ENCODE data around the gene EIF1. TPM values are rescaled to one million over a fixed set of nuclear protein-coding genes. Genes with fewer than 3 reads are reported as not detected.

EIF1 gene
- total and polyA plus RNA-seq, 2 donors from 2014 or later = 842 to 1,166 TPM

- no peaks in the 10 kb centered on the region for H3K27me3 ChIP-seq (ENCODE audit: control insufficient read depth, insufficient read depth, low read length)
- H3K27ac ChIP-seq (ENCODE audit: low read depth in 2 of 2, low read length in 2 of 2) = peak overlapping the region; percentile 94
- peaks cover 0 to 47% (median 32%) of the 10 kb centered on the region in 3 donors for H3K4me1 ChIP-seq (ENCODE audit: control insufficient read depth in 2 of 3, insufficient read depth in 2 of 3, low read depth in 1 of 3, low read length in 3 of 3)
- FAIRE-seq = no peak
- DNase-seq = peak in 1 of 5 donors; percentile 73
- intact Hi-C loops (cut with DNase I) = no loop called here
- no peaks in the 10 kb centered on the region for H3K36me3 ChIP-seq (ENCODE audit: control insufficient read depth in 2 of 3, insufficient read depth in 3 of 3, low read length in 3 of 3)
- H3K4me3 ChIP-seq (ENCODE audit: low read length in 3 of 3) = no peak overlapping the region
- TF ChIP-seq CTCF (IDR thresholded peaks at IDR 0.05; ENCODE audit: borderline replicate concordance, extremely low read depth, insufficient read depth) = no peak
- no peak overlapping the region for H3K9ac ChIP-seq (ENCODE audit: low read length in 3 of 3)
- H3K9me3 ChIP-seq (ENCODE audit: control insufficient read depth in 2 of 3, insufficient read depth in 1 of 3, low read length in 3 of 3) = no peaks in the 10 kb centered on the region
Observed at GRCh38 chr17:41657176-41657754, 31.4 kb upstream of the EIF1 start.

GRCh38 chr17:41657936-41658335, 30.7 kb upstream of the EIF1 start:
- intact Hi-C loops (cut with DNase I) = no loop called here
- TF ChIP-seq CTCF (IDR thresholded peaks at IDR 0.05; ENCODE audit: borderline replicate concordance, extremely low read depth, insufficient read depth) = no peak
- Histone ChIP-seq H3K36me3 (ENCODE audit: control insufficient read depth in 2 of 3, insufficient read depth in 3 of 3, low read length in 3 of 3) (no peaks in the 10 kb centered on the region), H3K4me3 (ENCODE audit: low read length in 3 of 3) (no peak overlapping the region), H3K27me3 (ENCODE audit: control insufficient read depth, insufficient read depth, low read length) (no peaks in the 10 kb centered on the region), H3K9ac (ENCODE audit: low read length in 3 of 3) (no peak overlapping the region), H3K4me1 (ENCODE audit: control insufficient read depth in 2 of 3, insufficient read depth in 2 of 3, low read depth in 1 of 3, low read length in 3 of 3) (peaks cover 0 to 45% (median 28%) of the 10 kb centered on the region in 3 donors), H3K9me3 (ENCODE audit: control insufficient read depth in 2 of 3, insufficient read depth in 1 of 3, low read length in 3 of 3) (no peaks in the 10 kb centered on the region), H3K27ac (ENCODE audit: low read depth in 2 of 2, low read length in 2 of 2) (peak overlapping the region; percentile 94)
- FAIRE-seq (no peak), DNase-seq (peak in 1 of 5 donors; percentile 52)

GRCh38 chr17:41658846-41659245, 29.8 kb upstream of the EIF1 start:
- no peak for DNase-seq
- H3K4me3 ChIP-seq (ENCODE audit: low read length in 3 of 3) = no peak overlapping the region
- H3K9ac ChIP-seq (ENCODE audit: low read length in 3 of 3) = peak overlapping the region in 2 of 3 donors; percentile 16 to 24
- H3K27me3 ChIP-seq (ENCODE audit: control insufficient read depth, insufficient read depth, low read length) = no peaks in the 10 kb centered on the region
- intact Hi-C loops (cut with DNase I) = no loop called here
- peaks cover 0 to 42% (median 23%) of the 10 kb centered on the region in 3 donors for H3K4me1 ChIP-seq (ENCODE audit: control insufficient read depth in 2 of 3, insufficient read depth in 2 of 3, low read depth in 1 of 3, low read length in 3 of 3)
- H3K9me3 ChIP-seq (ENCODE audit: control insufficient read depth in 2 of 3, insufficient read depth in 1 of 3, low read length in 3 of 3) = no peaks in the 10 kb centered on the region
- H3K27ac ChIP-seq (ENCODE audit: low read depth in 2 of 2, low read length in 2 of 2) = peak overlapping the region; percentile 94
- no peak for TF ChIP-seq CTCF (IDR thresholded peaks at IDR 0.05; ENCODE audit: borderline replicate concordance, extremely low read depth, insufficient read depth)
- no peak for FAIRE-seq
- H3K36me3 ChIP-seq (ENCODE audit: control insufficient read depth in 2 of 3, insufficient read depth in 3 of 3, low read length in 3 of 3) = no peaks in the 10 kb centered on the region
